Measurements from ENCODE around the gene LBR. TPM values are rescaled to one million over a fixed set of nuclear protein-coding genes. Genes with fewer than 3 reads are reported as not detected.
"Not testable (repeated sequence)": the region's sequence is repeated elsewhere in the genome, so short reads cannot be mapped to it uniquely, and the experiment has no call there.

The LBR gene
- total RNA-seq, 1 donor from 2014 or later, result 56.4 TPM

- Histone ChIP-seq H3K27ac (no peak overlapping the region), H3K36me3 (no peaks in the 10 kb centered on the region), H3K27me3 (ENCODE audit: low read depth) (no peaks in the 10 kb centered on the region), H3K4me1 (no peaks in the 10 kb centered on the region), H3K4me3 (no peak overlapping the region), H3K9me3 (no peaks in the 10 kb centered on the region)
- no peak for TF ChIP-seq CTCF (IDR thresholded peaks at IDR 0.05)
- ATAC-seq (no peak), DNase-seq (no peak)
- intact Hi-C loops (cut with DNase I), result no loop called here
Measured at GRCh38 chr1:225388372-225388771, 39.5 kb downstream of the LBR start.

GRCh38 chr1:225386860-225387259 lies 41.0 kb downstream of the LBR start:
- H3K4me1 ChIP-seq; ATAC-seq; H3K9me3 ChIP-seq; H3K27me3 ChIP-seq (ENCODE audit: low read depth); H3K27ac ChIP-seq; intact Hi-C loops (cut with DNase I); DNase-seq; H3K36me3 ChIP-seq; H3K4me3 ChIP-seq: not testable (repeated sequence)

- TF ChIP-seq CTCF (IDR thresholded peaks at IDR 0.05), result no peak
- intact Hi-C loops (cut with DNase I), result no loop called here
- DNase-seq, result no peak
- Histone ChIP-seq H3K4me3 (no peak overlapping the region), H3K9me3 (no peaks in the 10 kb centered on the region), H3K27me3 (ENCODE audit: low read depth) (no peaks in the 10 kb centered on the region), H3K27ac (no peak overlapping the region), H3K4me1 (no peaks in the 10 kb centered on the region), H3K36me3 (no peaks in the 10 kb centered on the region)
- no peak for ATAC-seq
Measured at GRCh38 chr1:225380691-225381090, 47.1 kb downstream of the LBR start.

- no peaks in the 10 kb centered on the region for H3K4me1 ChIP-seq
- no peaks in the 10 kb centered on the region for H3K27me3 ChIP-seq (ENCODE audit: low read depth)
- DNase-seq (no peak), ATAC-seq (peak in 1 of 2 donors; percentile 68)
- TF ChIP-seq CTCF (IDR thresholded peaks at IDR 0.05), result no peak
- no peaks in the 10 kb centered on the region for H3K36me3 ChIP-seq
- no peak overlapping the region for H3K4me3 ChIP-seq
- intact Hi-C loops (cut with DNase I), result no loop called here
- no peaks in the 10 kb centered on the region for H3K9me3 ChIP-seq
- no peak overlapping the region for H3K27ac ChIP-seq
Measured at GRCh38 chr1:225378880-225379279, 49.0 kb downstream of the LBR start.

GRCh38 chr1:225374996-225375395 lies 52.8 kb downstream of the LBR start:
- no peak overlapping the region for H3K4me3 ChIP-seq
- H3K27ac ChIP-seq, result no peak overlapping the region
- no peaks in the 10 kb centered on the region for H3K27me3 ChIP-seq (ENCODE audit: low read depth)
- ATAC-seq, result no peak
- no peaks in the 10 kb centered on the region for H3K9me3 ChIP-seq
- no peak for DNase-seq
- intact Hi-C loops (cut with DNase I), result no loop called here
- no peaks in the 10 kb centered on the region for H3K4me1 ChIP-seq
- no peak for TF ChIP-seq CTCF (IDR thresholded peaks at IDR 0.05)
- H3K36me3 ChIP-seq, result no peaks in the 10 kb centered on the region

- Histone ChIP-seq H3K27me3 (ENCODE audit: low read depth) (no peaks in the 10 kb centered on the region), H3K4me1 (no peaks in the 10 kb centered on the region), H3K27ac (no peak overlapping the region), H3K4me3 (no peak overlapping the region), H3K36me3 (no peaks in the 10 kb centered on the region), H3K9me3 (no peaks in the 10 kb centered on the region)
- intact Hi-C loops (cut with DNase I), result no loop called here
- ATAC-seq (no peak), DNase-seq (no peak)
- no peak for TF ChIP-seq CTCF (IDR thresholded peaks at IDR 0.05)
Measured at GRCh38 chr1:225373155-225373554, 54.7 kb downstream of the LBR start.

Data from lower lobe of right lung (tissue), 2 donors.